GM12878 (cell line): ENCODE results near the gene ZBTB38. TPM values are rescaled to one million over a fixed set of nuclear protein-coding genes. Genes with fewer than 3 reads are reported as not detected.

Experiments used
- ATF2 ChIP-seq: IDR thresholded peaks from 2 replicates; pipeline ENCODE4 v1.6.1; 2012; ENCODE audit warnings: low read length, inconsistent platforms
- CBX3 ChIP-seq: fragments of 200-600 bp; sonication (generic); IDR thresholded peaks from 2 replicates; pipeline ENCODE4 v1.6.1; 2016; ENCODE audit warnings: low read depth, borderline replicate concordance
- CREB1 ChIP-seq: IDR thresholded peaks from 2 replicates; pipeline ENCODE4 v1.6.1; 2012; ENCODE audit warnings: low read depth, mild to moderate bottlenecking, inconsistent platforms
- E2F4 ChIP-seq: IDR thresholded peaks from 2 replicates; pipeline ENCODE4 v1.6.1; 2012; ENCODE audit warnings: low read depth, low read length, improper control_type of control experiment
- E2F8 ChIP-seq: fragments of 450-650 bp; IDR thresholded peaks from 2 replicates; pipeline ENCODE4 v1.6.1; 2018; ENCODE audit warnings: mild to moderate bottlenecking, low read depth, moderate library complexity; ENCODE audit not compliant: partially characterized antibody
- ESRRA ChIP-seq: IDR thresholded peaks from 2 replicates; pipeline ENCODE4 v1.6.1; 2012; ENCODE audit warnings: mild to moderate bottlenecking, low read length, improper control_type of control experiment
- EZH2 ChIP-seq: IDR thresholded peaks from 2 replicates; pipeline ENCODE4 v1.6.1; 2012; ENCODE audit warnings: low read depth, mild to moderate bottlenecking, control low read depth, inconsistent platforms, low read length, borderline replicate concordance; ENCODE audit not compliant: control insufficient read depth
- IKZF2 ChIP-seq, 2 experiments: fragments of 450-650 bp; IDR thresholded peaks; 2 replicates each; pipeline ENCODE4 v1.6.1; 2017; ENCODE audit warnings: mild to moderate bottlenecking in 2 of 2, moderate library complexity in 2 of 2
- LARP7 ChIP-seq: fragments of 450-650 bp; IDR thresholded peaks from 2 replicates; pipeline ENCODE4 v1.6.1; 2017; ENCODE audit warnings: mild to moderate bottlenecking
- MEF2A ChIP-seq: IDR thresholded peaks from 2 replicates; pipeline ENCODE4 v1.6.1; 2011; ENCODE audit warnings: low read depth, mild to moderate bottlenecking, low read length, moderate library complexity; ENCODE audit not compliant: insufficient read depth
- MYC ChIP-seq: IDR thresholded peaks from 2 replicates; pipeline ENCODE4 v1.6.1; 2011; ENCODE audit warnings: mild to moderate bottlenecking, low read length, moderate library complexity, inconsistent platforms; ENCODE audit not compliant: insufficient read depth, insufficient replicate concordance, insufficient read length, severe bottlenecking
- NR2C1 ChIP-seq: fragments of 450-650 bp; IDR thresholded peaks from 2 replicates; pipeline ENCODE4 v1.6.1; 2017; ENCODE audit warnings: antibody characterized with exemption, mild to moderate bottlenecking, moderate library complexity
- NR2C2 ChIP-seq: IDR thresholded peaks from 2 replicates; pipeline ENCODE4 v1.6.1; 2011; ENCODE audit warnings: borderline replicate concordance, low read depth; ENCODE audit not compliant: control insufficient read depth, insufficient read length
- PKNOX1 ChIP-seq: fragments of 450-650 bp; IDR thresholded peaks from 2 replicates; pipeline ENCODE4 v1.6.1; 2016; ENCODE audit warnings: mild to moderate bottlenecking
- POLR2AphosphoS2 ChIP-seq: IDR thresholded peaks from 2 replicates; pipeline ENCODE4 v1.6.1; 2011; ENCODE audit warnings: low read depth, mild to moderate bottlenecking, low read length, improper control_type of control experiment, moderate library complexity
- RB1 ChIP-seq: fragments of 450-650 bp; formaldehyde crosslinking; IDR thresholded peaks from 2 replicates; pipeline ENCODE4 v1.6.1; 2017; ENCODE audit warnings: mild to moderate bottlenecking, borderline replicate concordance
- SIN3A ChIP-seq: IDR thresholded peaks from 2 replicates; pipeline ENCODE4 v1.6.1; 2012; ENCODE audit warnings: low read depth, low read length, improper control_type of control experiment
- SIX5 ChIP-seq: IDR thresholded peaks from 2 replicates; pipeline ENCODE4 v1.6.1; 2011; ENCODE audit warnings: mild to moderate bottlenecking, low read depth, low read length, moderate library complexity; ENCODE audit not compliant: severe bottlenecking
- SREBF2 ChIP-seq: IDR thresholded peaks from 2 replicates; pipeline ENCODE4 v1.6.1; 2012; ENCODE audit warnings: mild to moderate bottlenecking, low read length
- TAF1 ChIP-seq: IDR thresholded peaks from 2 replicates; pipeline ENCODE4 v1.6.1; 2011; ENCODE audit warnings: mild to moderate bottlenecking, low read depth, low read length, borderline replicate concordance
- USF2 ChIP-seq: IDR thresholded peaks from 2 replicates; pipeline ENCODE4 v1.6.1; 2011; ENCODE audit warnings: low read depth, low read length, improper control_type of control experiment, borderline replicate concordance
- ZBED1 ChIP-seq: IDR thresholded peaks from 2 replicates; pipeline ENCODE4 v1.6.1; 2016; ENCODE audit warnings: borderline replicate concordance
- ZNF217 ChIP-seq: fragments of 450-650 bp; IDR thresholded peaks from 2 replicates; pipeline ENCODE4 v1.6.1; 2017; ENCODE audit warnings: antibody characterized with exemption, mild to moderate bottlenecking
- ZNF384 ChIP-seq: IDR thresholded peaks from 2 replicates; pipeline ENCODE4 v1.6.1; 2012; ENCODE audit warnings: low read depth, mild to moderate bottlenecking, low read length, improper control_type of control experiment, borderline replicate concordance
- polyA plus RNA-seq, 11 experiments: library from polyadenylated mRNA; depleted of rRNA in 4 of 11; unstranded in 6 of 11; stranded (reverse) in 5 of 11; fragments of >200 nt; fragmentation: Nextera tagmentation in 4 of 11; fragmentation: Illumina TruSeq in 1 of 11; extraction: Ambion mirVana in 4 of 11; extraction: Trizol in 1 of 11; gene quantifications; 1 replicate in 1 of 11; 2 replicates in 10 of 11; pipeline versions ENCODE4 v1.2.1 to v1.2.3, GENCODE V29; 2011 to 2016; ENCODE audit warnings: inconsistent platforms in 2 of 11, missing spikeins in 2 of 11, low read depth in 1 of 11
- total RNA-seq, 4 experiments: library from RNA; depleted of rRNA in 3 of 4; stranded (reverse); fragments of >200 nt in 3 of 4; fragmentation: Illumina TruSeq in 1 of 4; extraction: Trizol in 1 of 4; gene quantifications; 2 replicates each; pipeline versions ENCODE4 v1.2.1 to v1.2.3, GENCODE V29; 2013 to 2021

Gene ZBTB38
- total and polyA plus RNA-seq, 10 of the 15 experiments (the other 5 are each of a cell fraction or from before 2014, with no cell fraction given), result 34.2 to 115 (median 88.6) TPM

- no peak for TF ChIP-seq NR2C2
- TF ChIP-seq E2F4, result no peak
- TF ChIP-seq ZNF384, result 0 out of 2 replicates have a peak, but pooled peaks have one; percentile 45
- no peak for TF ChIP-seq CBX3
- TF ChIP-seq SIX5, result no peak
- 0 out of 2 replicates have a peak, but pooled peaks have one; percentile 24 for TF ChIP-seq ATF2
- no peak for TF ChIP-seq CREB1
- no peak for TF ChIP-seq EZH2
- no peak for TF ChIP-seq RB1
- TF ChIP-seq MYC, result no peak
- TF ChIP-seq SIN3A, result no peak
- peak; percentile 66; the same call in 1 of the 2 replicates for TF ChIP-seq PKNOX1
- peak; percentile 73 to 75; a peak in 3 of 4 replicates for TF ChIP-seq IKZF2 (IDR thresholded peaks at IDR 0.05)
- TF ChIP-seq ZNF217, result 0 out of 2 replicates have a peak, but pooled peaks have one; percentile 47
- no peak for TF ChIP-seq NR2C1
- TF ChIP-seq USF2, result no peak
- TF ChIP-seq LARP7, result no peak
- TF ChIP-seq SREBF2, result no peak
- peak; percentile 93 for TF ChIP-seq ESRRA
- no peak for TF ChIP-seq MEF2A
- TF ChIP-seq POLR2AphosphoS2, result no peak
- no peak for TF ChIP-seq ZBED1
- no peak for TF ChIP-seq E2F8
- TF ChIP-seq TAF1, result no peak
These were observed 35.3 kb downstream of the ZBTB38 start (continued) for GRCh38 chr3:141403576-141403975.
